Fibroblast of the conjunctiva (primary cell): ENCODE results near the gene KRTAP5-8.
"Not testable (repeated sequence)": the region's sequence is repeated elsewhere in the genome, so short reads cannot be mapped to it uniquely, and the experiment has no call there.

Source experiments
- DNase-seq: peaks from one replicate; pipeline ENCODE4 v3.0.0-alpha.2; 2010; ENCODE audit warnings: low read depth

KRTAP5-8 gene

DNA sequence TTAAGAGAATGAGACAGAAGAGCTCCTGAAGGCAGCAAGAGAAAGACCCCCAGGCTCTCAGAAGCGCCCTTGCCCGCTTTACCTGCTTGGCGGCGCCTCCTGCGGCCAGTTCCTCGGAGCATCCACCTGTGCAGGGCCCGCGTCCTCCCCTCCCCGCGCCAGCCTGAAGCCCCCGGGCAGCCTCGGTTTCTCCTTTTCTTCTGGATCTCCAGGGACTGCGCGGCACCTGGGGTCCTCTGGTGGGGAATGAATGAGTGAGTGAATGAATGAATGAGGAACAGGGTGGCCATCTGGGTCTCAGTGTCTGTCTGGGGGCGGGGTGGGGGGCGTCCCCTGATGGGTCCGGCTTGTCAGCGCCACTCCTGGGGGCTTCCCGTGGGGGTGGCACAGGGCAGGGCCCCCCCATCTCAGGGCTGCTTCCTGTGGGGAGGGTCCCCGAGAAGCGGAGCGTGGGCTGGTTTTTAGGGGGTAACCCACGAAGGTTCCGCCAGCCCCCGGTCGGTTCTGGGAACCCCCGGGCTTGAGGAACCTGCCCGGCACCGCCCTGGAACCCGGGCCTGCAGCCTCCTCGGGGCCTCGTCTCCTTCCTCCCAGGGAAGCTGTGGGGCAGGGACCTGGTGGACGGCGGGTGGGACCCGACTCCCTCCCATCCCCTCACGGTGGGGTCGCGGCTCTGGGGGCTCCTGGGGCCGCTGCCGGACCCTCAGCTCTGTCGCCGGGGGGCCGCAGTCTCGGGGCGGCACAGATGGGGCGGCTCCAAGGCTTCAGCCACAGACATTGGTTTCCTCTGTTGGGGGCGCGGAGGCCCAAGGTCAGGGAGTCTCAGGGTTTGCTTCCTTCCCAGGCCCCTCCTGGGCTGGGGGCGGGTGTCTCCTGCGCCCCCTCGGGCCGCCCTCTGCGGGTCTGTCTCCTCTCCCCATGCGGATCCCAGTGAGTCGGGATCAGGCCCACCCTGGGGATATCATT is 19.0 kb upstream of the KRTAP5-8 start:
- DNase-seq = no peak

DNA sequence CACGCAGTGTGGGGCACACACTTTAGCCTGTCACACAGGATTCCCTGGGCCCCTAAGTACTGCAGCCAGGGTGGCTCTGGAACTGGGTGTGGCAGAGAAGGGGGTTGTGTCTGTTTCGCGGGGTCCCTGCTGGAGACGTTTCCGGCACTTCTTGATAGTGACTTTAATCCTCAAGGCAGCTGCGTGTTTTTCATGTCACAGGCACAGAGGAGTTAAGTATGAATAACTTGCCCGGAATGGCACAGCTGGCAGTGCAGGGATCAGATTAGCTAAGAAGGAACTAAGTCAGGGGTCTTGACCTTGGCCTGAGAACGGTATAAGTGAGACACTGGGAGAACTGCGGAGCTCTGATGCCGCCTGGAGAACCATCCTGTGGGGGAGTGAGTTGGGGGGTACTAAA is 18.3 kb upstream of the KRTAP5-8 start:
- DNase-seq = no peak

DNA sequence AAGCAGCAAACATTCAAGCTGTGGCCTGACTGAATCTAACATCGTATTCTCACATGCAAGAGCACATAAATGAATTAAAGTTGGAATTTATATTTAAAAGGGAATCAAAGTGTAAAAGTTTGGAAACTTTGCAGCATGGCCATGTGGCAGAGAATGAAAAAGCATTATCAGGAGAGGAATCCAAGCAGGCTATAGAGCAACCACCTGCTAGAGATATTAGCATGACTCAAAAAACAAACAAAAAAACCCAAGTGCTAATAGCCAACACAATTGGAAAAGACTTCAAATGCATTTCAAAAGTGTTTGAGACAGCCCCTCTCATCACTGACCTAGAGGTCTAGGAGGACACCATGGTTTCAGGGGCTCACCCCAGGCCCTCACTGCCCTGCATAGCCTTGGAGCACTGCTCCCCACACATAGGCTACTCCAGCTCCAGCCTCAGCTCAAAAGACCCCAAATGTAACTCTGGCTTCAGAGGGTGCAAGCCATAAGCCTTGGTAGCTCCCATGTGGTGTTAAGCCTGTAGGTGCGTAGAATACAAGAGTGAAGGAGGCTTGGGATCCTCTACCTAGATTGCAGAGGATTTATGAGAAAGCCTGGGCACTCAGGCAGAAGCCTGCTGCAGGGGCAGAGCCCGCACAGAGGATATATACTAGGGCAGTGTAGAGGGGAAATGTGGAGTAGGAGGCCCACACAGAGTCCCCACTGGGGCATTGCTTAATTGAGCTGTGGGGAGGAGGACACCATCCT is 12.5 kb upstream of the KRTAP5-8 start:
- no peak for DNase-seq

DNA sequence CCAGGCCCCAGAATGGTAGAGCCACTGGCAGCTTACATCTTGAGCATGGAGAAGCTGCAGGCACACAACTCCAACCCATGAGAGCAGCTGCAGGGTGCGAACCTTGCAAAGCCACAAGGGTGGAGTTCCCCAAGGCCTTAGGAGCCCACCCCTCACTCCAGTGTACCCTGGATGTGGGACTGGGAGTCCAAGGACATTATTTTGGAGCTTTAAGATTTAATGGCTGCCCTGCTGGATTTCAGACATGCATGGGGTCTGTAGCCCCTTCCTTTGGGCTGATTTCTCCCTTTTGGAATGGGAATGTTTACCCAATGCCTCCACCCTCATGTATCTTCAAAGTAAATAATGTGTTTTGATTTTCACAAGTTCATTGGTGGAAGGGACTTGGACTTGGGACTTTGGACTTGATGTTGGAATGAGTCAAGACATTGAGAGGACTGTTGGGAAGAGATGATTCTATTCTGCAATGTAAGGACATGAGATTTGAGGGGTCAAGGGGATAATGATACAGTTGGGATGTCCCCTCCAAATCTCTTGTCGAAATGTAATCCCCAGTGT is 11.8 kb upstream of the KRTAP5-8 start:
- DNase-seq = no peak

DNA sequence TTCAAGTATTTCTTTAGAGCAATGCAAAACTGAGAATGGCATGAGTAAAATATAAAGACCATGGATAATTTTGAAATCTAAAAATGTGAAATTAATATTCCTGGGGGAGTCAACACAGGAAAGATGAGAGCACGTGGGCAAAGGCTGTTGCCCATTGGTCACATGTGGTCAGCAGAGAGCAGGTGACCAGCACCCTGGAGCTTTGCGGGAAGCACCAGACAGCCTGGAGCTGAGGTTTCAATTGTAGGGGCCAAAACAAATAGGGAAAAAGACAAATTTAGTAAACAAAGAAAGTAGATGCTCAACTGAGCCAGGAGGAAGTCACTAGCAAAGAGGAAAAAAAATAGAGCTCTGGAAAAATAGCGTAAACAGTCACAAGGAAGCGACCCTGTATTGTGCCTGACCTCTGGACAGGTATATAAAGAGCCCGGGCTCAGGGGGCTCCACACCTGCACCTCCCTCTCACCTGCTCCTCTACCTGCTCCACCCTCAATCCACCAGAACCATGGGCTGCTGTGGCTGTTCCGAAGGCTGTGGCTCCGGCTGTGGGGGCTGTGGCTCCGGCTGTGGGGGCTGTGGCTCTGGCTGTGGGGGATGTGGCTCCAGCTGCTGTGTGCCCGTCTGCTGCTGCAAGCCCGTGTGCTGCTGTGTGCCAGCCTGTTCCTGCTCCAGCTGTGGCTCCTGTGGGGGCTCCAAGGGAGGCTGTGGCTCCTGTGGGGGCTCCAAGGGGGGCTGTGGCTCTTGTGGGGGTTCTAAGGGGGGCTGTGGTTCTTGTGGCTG is 10.8 kb upstream of the KRTAP5-8 start, which contains the start of gene KRTAP5-7:
KRTAP5-7 (plus strand) TSS at position 472 of the 780 bp plus-strand sequence; CDS start at position 506, 34 bp downstream.
- DNase-seq = not testable (repeated sequence)

DNA sequence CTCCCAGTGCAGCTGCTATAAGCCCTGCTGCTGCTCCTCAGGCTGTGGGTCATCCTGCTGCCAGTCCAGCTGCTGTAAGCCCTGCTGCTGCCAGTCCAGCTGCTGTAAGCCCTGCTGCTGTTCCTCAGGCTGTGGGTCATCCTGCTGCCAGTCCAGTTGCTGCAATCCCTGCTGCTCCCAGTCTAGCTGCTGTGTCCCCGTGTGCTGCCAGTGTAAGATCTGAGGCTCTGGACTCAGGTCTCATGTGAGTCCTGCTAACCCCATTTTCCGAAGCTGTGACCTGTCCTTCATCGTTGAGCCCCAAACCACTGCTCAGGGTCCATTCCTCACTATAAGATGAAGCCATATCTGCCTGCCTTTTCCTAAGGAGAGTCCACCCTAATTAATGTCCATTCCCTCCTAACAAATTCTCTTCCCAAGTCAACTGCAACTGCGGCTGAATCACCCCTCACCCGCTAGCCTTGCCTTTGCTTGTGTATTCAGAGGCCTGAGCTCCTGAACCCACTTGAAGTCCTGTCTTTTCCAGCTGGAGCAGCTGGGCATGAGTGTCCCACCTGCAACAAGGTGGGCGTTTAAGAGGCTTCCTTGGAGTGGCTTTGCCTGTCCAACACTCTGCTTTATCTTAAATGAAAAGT is 10.1 kb upstream of the KRTAP5-8 start:
- DNase-seq = no peak

DNA sequence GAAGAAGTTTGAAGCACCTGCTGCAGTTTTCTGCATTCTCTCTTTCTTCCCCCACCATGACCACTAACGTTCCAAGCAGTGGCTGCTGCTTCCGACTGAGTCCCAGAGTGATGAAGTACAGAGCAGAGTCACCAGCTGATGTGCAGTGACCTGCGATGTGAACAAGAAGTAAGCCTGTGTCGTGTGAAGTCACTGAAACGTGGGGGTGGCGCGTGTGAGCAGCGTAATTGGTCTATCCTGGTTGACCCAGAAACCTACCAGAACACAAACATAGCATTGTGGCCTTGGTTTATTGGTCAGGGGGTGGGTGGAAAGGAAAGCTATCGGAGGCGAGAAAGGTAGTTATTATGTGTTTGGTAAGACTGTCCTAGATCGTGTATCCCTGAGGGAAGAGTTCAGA is 7.2 kb upstream of the KRTAP5-8 start:
- DNase-seq = no peak

DNA sequence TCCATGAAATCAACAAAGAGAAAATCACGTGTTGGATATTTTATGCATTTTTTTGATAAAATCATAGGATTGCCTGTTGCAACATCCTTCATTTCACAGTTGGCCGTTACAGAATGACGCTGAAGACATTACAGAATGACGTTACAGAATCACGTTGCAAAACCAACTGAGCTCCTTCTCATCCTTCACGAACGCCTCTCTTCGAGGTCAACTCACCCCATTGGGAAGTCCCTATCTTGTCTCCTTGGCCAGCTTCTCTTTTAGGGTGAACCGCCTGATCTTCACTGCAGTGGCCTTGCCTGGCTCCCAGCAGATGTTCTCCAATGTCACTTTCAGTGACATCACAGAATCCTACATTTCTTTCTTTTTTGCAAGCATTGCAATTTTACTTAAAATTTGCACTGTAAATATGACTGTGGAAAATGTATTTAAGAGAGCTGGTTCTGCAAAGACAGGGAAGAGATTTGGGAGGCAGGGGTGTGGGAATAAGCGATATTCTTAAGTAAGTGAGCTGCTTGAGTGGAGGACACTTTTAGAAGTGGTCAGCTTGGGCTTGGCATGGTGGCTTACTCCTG is 5.7 kb upstream of the KRTAP5-8 start:
- no peak for DNase-seq

DNA sequence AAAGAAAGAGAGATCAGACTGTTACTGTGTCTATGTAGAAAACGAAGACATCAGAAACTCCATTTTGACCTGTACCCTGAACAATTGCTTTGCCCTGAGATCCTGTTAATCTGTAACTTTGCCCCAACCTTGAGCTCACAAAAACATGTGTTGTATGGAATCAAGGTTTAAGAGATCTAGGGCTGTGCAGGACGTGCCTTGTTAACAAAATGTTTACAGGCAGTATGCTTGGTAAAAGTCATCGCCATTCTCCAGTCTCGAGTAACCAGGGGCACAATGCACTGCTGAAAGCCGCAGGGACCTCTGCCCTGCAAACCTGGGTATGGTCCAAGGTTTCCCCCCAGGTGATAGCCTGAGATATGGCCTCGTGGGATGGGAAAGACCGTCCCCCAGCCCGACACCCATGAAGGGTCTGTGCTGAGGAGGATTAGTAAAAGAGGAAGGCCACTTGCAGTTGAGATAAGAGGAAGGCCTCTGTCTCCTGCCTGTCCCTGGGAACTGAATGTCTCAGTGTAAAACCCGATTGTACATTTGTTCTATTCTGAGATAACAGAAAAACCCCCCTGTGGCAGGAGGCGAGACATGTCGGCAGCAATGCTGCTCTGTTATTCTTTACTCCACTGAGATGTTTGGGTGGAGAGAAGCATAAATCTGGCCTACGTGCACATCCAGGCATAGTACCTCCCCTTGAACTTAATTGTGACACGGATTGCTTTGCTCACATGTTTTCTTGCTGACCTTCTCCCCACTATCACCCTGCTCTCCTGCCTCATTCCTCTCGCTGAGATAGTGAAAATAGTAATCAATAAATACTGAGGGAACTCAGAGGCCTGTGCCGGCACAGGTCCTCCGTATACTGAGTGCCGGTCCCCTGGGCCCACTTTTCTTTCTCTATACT is 2.9 kb upstream of the KRTAP5-8 start:
- not testable (repeated sequence) for DNase-seq

DNA sequence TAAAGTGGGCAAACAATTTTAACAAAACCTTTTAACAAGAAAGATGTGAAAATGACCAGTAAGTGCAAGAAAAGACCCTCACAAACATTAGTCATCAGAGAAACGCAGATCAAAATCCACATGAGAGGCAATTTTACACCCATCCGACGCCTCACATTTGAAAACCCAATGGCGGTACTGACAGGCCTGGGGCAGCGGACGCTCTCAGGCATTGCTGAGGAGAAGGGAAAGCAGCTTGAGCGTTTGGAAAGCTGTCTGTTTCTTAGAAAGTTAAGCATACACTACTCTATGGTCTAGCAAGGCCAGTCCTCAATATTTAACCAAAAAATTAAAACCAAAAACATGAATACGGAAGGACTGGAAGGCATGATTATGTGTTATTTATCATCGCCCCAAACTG is 2.0 kb upstream of the KRTAP5-8 start:
- DNase-seq = no peak

DNA sequence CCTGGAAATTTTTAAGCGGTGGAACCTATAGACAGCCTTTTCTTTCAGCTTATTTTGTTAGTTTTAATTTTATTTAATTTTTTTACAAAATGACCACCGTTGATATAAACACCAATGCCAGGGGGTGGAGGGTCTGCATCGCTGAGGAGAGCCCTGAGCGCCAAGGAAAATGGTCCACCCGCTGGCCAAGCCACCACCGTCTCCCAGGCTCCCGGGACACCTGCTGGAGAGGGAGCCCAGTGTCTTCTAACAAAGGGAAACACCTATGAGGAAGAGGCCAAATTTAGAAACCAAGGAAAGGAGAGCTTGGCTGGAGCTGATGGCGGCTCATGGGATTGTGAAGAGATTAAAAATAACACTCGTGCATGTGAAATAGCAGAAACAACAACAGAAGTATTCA is 288 bp upstream of the KRTAP5-8 start:
- no peak for DNase-seq

DNA sequence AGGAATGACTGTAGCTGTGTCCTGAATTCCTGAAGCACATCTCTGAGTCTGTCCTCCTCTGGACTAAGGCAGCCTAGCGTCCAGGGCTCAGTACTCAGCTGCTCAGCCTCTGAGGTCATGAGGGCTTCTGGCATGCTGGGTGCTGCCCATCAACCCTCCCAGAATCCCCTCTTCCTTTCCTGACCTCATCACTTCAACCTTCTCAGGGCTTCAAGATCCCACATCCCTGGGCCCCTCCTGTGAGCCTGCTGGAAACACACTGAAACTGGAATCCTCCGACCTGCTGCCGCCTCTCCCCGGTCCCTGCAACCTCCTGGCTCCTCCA is 803 bp downstream of the KRTAP5-8 start:
- no peak for DNase-seq

DNA sequence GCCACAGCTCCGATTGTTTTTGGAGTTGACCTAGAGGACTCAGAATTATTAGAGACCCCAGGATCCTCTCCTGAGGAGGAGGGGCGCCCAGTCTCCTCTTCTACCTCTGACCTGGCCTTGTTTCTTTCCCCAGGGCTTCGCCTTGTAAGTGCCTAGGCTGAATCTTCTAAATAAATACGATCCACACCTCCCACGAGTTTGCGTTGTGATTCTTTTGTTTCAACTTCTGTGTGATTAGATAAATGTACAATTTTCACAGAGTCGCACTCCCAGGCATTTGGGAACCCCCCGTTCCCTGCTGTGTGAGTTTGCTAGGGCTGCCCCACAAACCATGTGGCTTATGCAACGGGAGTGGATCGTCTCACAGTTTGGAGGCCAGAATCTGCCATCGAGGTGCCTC is 1.2 kb downstream of the KRTAP5-8 start:
- no peak for DNase-seq

DNA sequence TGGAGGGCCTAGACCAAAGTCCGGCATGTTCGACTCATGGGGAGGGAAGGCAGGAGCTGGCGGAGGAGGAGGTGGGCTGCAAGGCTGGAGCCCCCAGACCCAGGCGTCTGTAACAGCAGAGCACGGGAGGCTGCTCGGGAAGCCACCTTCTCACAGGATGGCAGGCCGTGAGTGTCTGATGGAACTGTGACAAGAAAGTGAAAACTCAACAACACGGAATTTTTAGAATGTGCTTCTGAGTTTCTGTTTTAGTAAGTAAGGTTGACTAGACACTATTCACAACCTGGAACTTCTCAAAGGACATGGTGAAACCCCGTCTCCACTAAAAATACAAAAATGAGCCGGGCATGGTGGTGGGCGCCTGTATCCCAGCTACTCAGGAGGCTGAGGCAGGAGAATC is 2.1 kb downstream of the KRTAP5-8 start:
- DNase-seq = not testable (repeated sequence)

DNA sequence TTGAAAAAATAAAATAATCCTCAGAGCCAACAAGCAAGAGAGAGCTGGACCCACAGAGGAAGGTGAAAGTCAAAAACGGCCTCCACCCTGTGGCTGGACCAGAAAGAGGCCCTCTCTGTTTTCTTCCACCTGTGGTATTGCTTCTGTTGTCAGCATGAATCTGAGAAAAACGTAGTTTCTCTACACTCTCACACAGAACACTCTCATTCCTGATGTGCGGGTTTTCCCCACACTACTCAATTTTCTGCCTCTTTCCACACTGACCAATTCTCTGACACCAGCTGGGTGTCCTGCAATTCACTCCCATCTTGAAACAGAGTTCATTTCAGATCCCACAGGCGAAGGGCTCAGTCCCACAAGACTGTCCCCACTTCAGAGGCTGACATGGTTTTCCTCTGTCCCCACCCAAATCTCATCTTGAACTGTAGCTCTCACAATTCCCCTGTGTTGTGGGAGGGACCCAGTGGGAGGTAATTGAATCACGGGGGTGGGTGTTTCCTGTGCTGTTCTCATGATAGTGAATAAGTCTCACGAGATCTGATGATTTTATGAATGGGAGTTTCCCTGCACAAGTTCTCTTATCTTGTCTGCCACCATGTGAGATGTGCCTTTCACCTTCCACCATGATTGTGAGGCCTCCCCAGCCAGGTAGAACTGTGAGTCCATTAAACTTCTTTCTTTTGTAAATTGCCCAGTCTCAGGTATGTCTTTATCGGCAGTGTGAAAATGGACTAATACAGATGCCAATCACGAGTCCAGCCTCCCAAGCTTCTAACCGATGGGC is 2.9 kb downstream of the KRTAP5-8 start:
- DNase-seq = not testable (repeated sequence)

DNA sequence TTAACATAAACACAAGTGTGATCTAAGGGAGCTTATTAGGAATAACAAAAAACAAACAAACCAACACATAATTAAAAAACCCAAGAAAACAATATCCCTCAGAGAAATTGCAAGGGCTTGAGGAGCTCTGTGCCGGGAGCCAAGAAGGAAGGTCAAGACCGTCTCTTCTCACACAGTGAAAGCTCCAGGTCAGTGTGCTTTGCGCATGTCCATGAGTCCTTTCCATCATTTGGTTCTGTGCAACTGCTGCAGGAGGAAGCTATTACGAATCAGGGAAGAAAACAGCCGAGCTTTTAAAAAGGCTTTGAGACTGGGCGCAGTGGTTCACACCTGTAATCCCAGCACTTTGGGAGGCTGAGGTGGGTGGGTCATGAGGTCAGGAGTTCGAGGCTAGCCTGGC is 4.6 kb downstream of the KRTAP5-8 start:
- no peak for DNase-seq

DNA sequence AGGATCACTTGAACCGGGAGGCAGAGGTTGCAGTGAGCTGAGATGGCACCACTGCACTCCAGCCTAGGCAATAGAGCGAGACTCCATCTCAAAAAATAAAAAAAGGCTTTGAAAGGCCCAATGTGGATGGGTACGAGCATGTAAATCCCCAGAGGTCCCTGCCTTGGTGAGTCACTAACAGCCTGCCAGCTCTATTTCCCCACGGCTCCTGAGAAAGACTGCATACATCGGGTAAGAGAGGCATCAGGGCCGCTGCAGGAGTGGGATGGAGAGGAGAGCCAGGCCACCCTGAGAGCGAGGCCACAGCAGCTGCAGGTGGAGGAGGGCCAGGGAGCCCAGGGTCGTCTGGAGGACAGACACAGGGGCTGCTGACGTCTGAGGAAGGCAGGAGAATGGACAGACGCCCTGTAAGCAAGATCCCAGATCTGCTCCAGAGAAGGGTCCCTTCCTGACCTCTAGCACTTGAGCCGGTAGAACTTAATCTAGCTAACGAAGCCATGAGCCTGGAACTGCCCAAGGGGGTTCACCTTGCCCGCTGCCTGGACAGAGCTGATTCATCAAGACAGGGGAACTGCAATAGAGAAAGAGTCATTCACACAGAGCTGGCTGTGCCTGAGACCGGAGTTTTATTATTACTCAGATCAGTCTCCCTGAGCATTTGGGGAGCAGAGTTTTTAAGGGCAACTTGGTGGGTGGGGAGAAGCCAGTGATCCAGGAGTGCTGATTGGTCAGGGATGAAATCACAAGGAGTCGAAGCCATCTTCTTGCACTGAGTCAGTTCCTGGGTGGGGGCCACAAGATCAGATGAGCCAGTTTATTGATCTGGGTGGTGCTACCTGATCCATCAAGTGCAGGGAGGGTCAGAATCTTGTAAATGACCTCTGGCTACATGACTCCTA is 5.3 kb downstream of the KRTAP5-8 start:
- DNase-seq = no peak

DNA sequence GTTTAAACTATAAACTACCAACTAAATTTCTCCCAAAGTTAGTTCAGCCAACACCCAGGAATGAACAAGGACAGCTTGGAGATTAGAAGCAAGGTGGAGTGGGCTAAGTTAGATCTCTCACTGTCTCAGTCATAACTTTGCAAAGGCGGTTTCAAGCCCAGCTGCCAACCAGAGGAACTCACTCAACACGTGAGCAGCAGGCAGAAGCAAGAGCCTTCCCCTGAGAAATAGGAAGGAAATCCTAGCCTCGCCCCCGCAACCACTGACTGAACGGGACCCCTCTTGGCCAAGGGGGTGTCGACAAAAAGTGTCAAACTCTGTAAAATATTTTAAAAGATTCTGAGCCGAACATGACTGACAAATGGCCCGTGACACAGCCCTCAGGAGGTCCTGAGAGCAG is 6.0 kb downstream of the KRTAP5-8 start:
- no peak for DNase-seq
